GM21528 (cell line): ENCODE measurements around the gene NDUFAF5.

ENCODE experiments used
- ATAC-seq: cut with Tn5 transposase; IDR thresholded peaks from one replicate; pipeline ENCODE4 v1.9.1; 2021; ENCODE audit warnings: mild to moderate bottlenecking, moderate library complexity; ENCODE audit not compliant: unreplicated experiment, low FRiP score

Gene NDUFAF5

DNA sequence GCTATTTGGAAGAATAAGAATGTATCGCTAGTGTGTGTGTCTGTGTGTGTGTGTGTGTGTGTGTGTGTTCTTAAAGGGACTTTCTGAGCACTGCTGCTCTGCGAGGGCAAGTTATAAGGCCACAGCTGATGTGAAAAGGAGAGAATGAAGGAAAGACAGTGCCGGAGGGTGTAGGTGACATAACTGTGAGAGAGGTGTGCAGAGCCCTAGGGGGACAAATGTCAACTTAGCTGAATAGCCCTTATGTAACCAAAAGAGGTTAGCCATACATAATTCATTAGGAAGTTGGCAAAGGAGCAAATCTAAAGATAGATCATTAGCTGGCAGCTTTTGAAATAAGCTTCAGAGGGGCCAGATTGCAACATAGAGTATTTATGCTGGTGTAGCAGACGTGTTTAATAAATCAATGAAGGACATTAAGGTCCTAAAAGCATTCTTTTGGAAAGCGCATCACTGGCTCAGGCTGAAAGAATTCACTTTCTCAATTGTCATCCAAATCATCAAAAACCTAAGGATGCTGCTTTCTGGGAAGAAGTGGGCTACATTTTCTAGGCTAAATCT lies 81.0 kb downstream of the NDUFAF5 start:
- no peak for ATAC-seq

DNA sequence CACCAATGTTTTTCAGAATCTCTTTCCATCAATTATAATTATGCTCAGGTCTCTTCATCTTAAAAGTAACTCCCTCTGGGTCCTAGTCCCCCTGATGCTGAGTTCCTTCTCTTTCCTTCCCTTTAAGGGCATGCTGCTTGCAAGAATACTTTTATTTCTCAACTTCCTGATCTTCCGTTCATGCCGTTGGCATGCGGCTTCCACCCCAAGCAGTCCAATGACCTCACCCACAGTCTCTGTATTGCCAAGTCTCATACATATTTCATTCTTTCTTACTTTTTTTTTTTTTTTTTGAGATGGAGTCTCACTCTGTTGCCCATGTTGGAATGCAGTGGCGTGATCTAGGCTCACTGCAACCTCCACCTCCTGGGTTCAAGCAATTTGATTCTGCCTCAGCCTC lies 83.5 kb downstream of the NDUFAF5 start:
- ATAC-seq, result no peak

DNA sequence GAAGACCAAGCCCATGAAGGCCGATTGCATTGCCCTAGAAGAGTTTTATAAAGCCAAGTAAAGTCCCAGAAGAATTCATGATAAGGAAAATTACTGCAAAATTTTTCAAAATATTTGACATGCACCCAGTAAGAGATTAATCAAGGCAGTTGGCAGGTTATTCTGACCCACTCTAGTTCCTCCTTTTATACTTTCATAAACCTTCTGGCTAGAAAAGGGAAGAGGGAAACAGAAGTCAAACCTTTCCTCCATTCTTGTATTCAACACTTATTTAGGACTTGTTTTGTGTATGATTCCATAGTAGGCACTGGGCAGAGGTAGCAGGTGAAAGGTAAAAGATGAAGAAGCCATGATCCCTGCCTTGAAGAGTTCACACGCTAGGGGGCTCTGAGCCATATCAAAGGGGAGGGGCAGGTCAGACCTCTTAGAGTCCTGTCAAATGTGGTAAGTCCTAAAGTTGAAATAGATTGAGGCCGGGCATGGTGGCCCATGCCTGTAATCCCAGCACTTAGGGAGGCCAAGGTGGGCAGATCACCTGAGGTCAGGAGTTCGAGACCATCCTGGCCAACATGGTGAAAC lies 85.4 kb downstream of the NDUFAF5 start:
- ATAC-seq, result no peak
